Measurements from ENCODE around the gene GLUD2.
"Not testable (repeated sequence)": the region's sequence is repeated elsewhere in the genome, so short reads cannot be mapped to it uniquely, and the experiment has no call there.

Gene GLUD2

DNA sequence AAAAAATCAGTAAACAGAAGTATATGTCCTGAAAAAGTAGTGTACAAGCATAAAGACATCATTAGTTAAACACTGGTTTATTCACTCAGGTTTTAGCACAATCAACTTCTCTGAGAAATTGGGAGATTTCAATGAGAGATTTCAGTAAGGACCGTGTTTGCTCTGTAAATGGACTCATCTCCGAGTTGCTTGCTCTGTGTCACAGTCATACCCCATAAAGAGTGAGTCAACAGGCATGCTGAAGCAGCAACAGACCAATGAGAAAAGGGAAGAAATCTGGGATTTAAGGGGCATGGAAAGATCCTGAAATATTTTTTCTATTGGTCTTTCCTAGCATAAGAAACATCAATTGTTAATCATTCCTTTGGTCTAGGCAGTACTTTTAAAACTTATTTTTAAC lies 4.7 kb downstream of the GLUD2 start:
- Histone ChIP-seq H3K9me3 (ENCODE audit: low read length) (no peaks in the 10 kb centered on the region), H3K4me3 (ENCODE audit: low read depth, low read length, poor library complexity, severe bottlenecking) (no peak overlapping the region), H3K27me3 (ENCODE audit: insufficient read depth, low read length) (no peaks in the 10 kb centered on the region), H3F3A (ENCODE audit: insufficient read depth, low read length) (no peaks in the 10 kb centered on the region), H3K79me2 (ENCODE audit: insufficient read depth, low read length) (no peaks in the 10 kb centered on the region), H3K4me1 (ENCODE audit: insufficient read depth, low read length, severe bottlenecking) (no peaks in the 10 kb centered on the region), H3K4me2 (ENCODE audit: low read length) (no peak overlapping the region), H3K9ac (ENCODE audit: low read length) (no peak overlapping the region), H3K9me2 (ENCODE audit: low read depth, low read length) (no peaks in the 10 kb centered on the region), H3K36me3 (ENCODE audit: insufficient read depth, low read length) (no peaks in the 10 kb centered on the region), H2AFZ (ENCODE audit: low read length) (no peak overlapping the region), H3K27ac (ENCODE audit: low read depth, low read length, poor library complexity, severe bottlenecking) (no peak overlapping the region), H4K20me1 (ENCODE audit: insufficient read depth, low read length) (no peaks in the 10 kb centered on the region)
- TF ChIP-seq EZH2 (IDR thresholded peaks at IDR 0.05; ENCODE audit: borderline replicate concordance, low read length) = no peak
- TF ChIP-seq, protein P1, sequence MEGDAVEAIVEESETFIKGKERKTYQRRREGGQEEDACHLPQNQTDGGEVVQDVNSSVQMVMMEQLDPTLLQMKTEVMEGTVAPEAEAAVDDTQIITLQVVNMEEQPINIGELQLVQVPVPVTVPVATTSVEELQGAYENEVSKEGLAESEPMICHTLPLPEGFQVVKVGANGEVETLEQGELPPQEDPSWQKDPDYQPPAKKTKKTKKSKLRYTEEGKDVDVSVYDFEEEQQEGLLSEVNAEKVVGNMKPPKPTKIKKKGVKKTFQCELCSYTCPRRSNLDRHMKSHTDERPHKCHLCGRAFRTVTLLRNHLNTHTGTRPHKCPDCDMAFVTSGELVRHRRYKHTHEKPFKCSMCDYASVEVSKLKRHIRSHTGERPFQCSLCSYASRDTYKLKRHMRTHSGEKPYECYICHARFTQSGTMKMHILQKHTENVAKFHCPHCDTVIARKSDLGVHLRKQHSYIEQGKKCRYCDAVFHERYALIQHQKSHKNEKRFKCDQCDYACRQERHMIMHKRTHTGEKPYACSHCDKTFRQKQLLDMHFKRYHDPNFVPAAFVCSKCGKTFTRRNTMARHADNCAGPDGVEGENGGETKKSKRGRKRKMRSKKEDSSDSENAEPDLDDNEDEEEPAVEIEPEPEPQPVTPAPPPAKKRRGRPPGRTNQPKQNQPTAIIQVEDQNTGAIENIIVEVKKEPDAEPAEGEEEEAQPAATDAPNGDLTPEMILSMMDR (IDR thresholded peaks at IDR 0.05; ENCODE audit: low read length) = no peak

DNA sequence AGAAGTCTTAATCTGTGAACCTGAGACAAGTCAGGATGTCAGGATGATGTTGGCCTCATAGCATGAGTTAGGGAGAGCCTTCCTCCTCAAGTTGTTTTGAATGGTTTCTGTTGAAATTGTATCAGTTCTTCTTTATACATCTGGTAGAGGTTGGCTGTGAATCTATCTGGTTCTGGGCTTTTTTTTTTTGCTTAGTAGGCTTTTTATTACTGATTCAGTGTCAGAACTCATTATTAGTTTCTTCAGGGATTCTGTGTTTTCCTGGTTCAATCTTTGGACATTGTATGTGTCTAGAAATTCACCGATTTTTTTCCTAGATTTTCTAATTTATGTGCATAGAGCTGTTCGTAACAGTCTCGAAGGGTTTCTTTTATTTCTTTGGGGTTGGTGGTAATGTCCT lies 14.9 kb downstream of the GLUD2 start:
- no peaks in the 10 kb centered on the region for H3K79me2 ChIP-seq (ENCODE audit: insufficient read depth, low read length)
- no peaks in the 10 kb centered on the region for H3K9me2 ChIP-seq (ENCODE audit: low read depth, low read length)
- no peak overlapping the region for H3K4me2 ChIP-seq (ENCODE audit: low read length)
- H3K9ac ChIP-seq (ENCODE audit: low read length) = no peak overlapping the region
- H3K27me3 ChIP-seq (ENCODE audit: insufficient read depth, low read length) = no peaks in the 10 kb centered on the region
- no peaks in the 10 kb centered on the region for H4K20me1 ChIP-seq (ENCODE audit: insufficient read depth, low read length)
- no peaks in the 10 kb centered on the region for H3K4me1 ChIP-seq (ENCODE audit: insufficient read depth, low read length, severe bottlenecking)
- H3K4me3 ChIP-seq (ENCODE audit: low read depth, low read length, poor library complexity, severe bottlenecking) = no peak overlapping the region
- H3K36me3 ChIP-seq (ENCODE audit: insufficient read depth, low read length) = no peaks in the 10 kb centered on the region
- H3K9me3 ChIP-seq (ENCODE audit: low read length) = no peaks in the 10 kb centered on the region
- TF ChIP-seq, protein P1 (IDR thresholded peaks at IDR 0.05; ENCODE audit: low read length) = no peak
- no peak for TF ChIP-seq EZH2 (IDR thresholded peaks at IDR 0.05; ENCODE audit: borderline replicate concordance, low read length)
- no peak overlapping the region for H3K27ac ChIP-seq (ENCODE audit: low read depth, low read length, poor library complexity, severe bottlenecking)
- H2AFZ ChIP-seq (ENCODE audit: low read length) = no peak overlapping the region
- H3F3A ChIP-seq (ENCODE audit: insufficient read depth, low read length) = no peaks in the 10 kb centered on the region

DNA sequence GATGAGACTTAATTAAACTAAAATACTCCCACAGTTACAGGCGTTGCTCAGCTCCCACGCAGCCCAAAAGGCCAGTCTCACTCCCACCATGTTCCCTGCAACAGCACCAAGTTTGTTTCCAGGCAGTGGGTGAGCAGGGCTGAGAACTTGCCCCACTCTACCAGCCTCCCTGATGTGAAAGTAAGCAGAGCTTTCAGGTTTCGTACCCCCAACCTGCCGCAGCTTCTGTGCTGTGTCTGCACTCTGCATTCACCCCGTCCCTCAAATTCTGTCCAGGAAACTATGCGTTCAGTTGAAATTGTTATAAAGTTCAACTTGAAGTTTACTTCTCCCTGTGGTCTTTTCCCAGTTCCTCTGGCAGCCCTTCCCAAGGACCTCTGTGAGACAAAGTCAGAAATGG lies 17.2 kb downstream of the GLUD2 start:
- Histone ChIP-seq H3K4me2 (ENCODE audit: low read length) (no peak overlapping the region), H2AFZ (ENCODE audit: low read length) (no peak overlapping the region), H3K4me1 (ENCODE audit: insufficient read depth, low read length, severe bottlenecking) (no peaks in the 10 kb centered on the region), H4K20me1 (ENCODE audit: insufficient read depth, low read length) (no peaks in the 10 kb centered on the region), H3K9me3 (ENCODE audit: low read length) (no peaks in the 10 kb centered on the region), H3K4me3 (ENCODE audit: low read depth, low read length, poor library complexity, severe bottlenecking) (no peak overlapping the region), H3K79me2 (ENCODE audit: insufficient read depth, low read length) (no peaks in the 10 kb centered on the region), H3F3A (ENCODE audit: insufficient read depth, low read length) (no peaks in the 10 kb centered on the region), H3K9me2 (ENCODE audit: low read depth, low read length) (no peaks in the 10 kb centered on the region), H3K27ac (ENCODE audit: low read depth, low read length, poor library complexity, severe bottlenecking) (no peak overlapping the region), H3K9ac (ENCODE audit: low read length) (no peak overlapping the region), H3K27me3 (ENCODE audit: insufficient read depth, low read length) (no peaks in the 10 kb centered on the region), H3K36me3 (ENCODE audit: insufficient read depth, low read length) (no peaks in the 10 kb centered on the region)
- TF ChIP-seq, protein P1 (IDR thresholded peaks at IDR 0.05; ENCODE audit: low read length) = no peak
- TF ChIP-seq EZH2 (IDR thresholded peaks at IDR 0.05; ENCODE audit: borderline replicate concordance, low read length) = no peak

DNA sequence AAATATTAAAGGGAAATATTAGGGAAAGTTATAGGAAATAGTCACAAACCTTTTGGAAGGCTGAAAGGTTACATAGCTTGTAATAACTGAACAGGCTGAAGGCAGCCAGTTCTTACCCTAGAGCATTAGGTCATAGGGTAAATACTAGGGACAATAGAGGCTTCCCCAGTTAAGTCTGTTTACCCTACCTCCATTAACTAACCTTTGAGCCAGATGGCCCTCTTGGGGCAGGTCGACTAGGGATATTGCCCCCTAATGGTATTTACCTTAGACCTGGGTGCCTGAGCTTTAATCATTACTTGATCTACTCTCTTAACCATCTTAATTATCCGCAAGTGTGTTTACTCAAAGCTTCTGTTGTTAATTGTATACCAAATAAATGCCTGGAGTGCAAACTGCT lies 36.8 kb downstream of the GLUD2 start:
- H3K4me1 ChIP-seq (ENCODE audit: insufficient read depth, low read length, severe bottlenecking); H3K79me2 ChIP-seq (ENCODE audit: insufficient read depth, low read length); H3K9ac ChIP-seq (ENCODE audit: low read length); H3K36me3 ChIP-seq (ENCODE audit: insufficient read depth, low read length); H3K9me3 ChIP-seq (ENCODE audit: low read length); H3K9me2 ChIP-seq (ENCODE audit: low read depth, low read length); H3K4me2 ChIP-seq (ENCODE audit: low read length); H3K27ac ChIP-seq (ENCODE audit: low read depth, low read length, poor library complexity, severe bottlenecking); H2AFZ ChIP-seq (ENCODE audit: low read length); H3K27me3 ChIP-seq (ENCODE audit: insufficient read depth, low read length); H3F3A ChIP-seq (ENCODE audit: insufficient read depth, low read length); H3K4me3 ChIP-seq (ENCODE audit: low read depth, low read length, poor library complexity, severe bottlenecking); H4K20me1 ChIP-seq (ENCODE audit: insufficient read depth, low read length): not testable (repeated sequence)
